Measurements from ENCODE around the gene NT5DC1.

NT5DC1 gene

DNA sequence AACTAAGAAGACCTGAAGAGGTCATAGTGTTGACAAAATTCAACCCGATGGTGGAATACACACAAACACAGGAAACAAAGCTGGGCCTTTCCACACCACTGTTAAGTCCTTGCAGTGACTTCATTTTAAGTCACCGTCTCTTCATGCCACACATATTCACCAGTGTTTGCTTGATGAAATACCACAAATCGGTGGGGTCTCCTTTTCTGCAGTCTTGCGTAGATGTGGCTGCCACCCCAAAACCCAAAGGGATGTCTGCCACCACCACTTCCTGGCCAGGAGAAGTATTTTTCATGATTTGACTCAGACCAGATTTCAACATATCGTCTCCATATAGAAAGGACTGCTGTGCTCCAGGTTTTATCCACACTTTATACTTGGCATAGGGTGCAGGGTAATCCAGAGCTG lies 36.3 kb downstream of the NT5DC1 start:
- no peak for DNase-seq (ENCODE audit: low read depth)

DNA sequence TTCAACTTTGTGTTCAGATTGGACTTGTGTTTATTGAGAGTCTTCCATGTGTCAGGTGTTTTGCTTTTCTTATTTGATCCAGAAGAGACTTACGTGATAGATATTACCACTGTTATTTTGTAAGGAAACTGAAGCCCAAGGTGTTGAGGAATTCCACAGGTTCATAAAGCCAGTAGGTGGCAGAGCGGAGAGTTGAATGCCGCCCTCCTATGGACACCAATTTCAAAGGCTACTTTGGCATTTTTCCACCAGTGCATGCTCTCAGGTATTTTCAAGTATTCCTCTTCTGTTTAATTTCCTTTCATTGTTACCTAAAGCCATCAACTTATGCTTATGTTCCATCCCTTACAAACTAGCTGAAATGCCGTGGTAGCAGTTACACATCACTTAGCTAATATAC lies 39.3 kb downstream of the NT5DC1 start:
- DNase-seq (ENCODE audit: low read depth) = no peak

DNA sequence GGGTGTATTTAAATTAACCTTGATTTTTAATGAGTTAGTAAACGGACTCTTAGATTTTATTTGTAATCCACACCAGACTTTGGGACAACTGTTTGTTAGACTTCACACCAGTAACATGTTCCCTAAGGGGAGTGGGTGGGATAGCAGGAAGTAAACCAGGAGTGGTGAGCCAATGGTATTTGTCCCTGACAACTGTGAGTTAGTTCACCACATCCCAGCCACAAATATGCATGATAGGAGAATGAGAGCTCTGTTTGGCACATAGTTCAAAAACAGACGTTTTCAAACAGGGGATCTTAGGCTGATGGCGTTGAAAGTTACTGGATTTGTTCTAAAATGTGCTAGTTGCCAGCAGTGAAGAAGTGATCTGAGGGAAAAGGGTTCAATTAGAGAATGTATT lies 44.0 kb downstream of the NT5DC1 start:
- DNase-seq (ENCODE audit: low read depth) = no peak

DNA sequence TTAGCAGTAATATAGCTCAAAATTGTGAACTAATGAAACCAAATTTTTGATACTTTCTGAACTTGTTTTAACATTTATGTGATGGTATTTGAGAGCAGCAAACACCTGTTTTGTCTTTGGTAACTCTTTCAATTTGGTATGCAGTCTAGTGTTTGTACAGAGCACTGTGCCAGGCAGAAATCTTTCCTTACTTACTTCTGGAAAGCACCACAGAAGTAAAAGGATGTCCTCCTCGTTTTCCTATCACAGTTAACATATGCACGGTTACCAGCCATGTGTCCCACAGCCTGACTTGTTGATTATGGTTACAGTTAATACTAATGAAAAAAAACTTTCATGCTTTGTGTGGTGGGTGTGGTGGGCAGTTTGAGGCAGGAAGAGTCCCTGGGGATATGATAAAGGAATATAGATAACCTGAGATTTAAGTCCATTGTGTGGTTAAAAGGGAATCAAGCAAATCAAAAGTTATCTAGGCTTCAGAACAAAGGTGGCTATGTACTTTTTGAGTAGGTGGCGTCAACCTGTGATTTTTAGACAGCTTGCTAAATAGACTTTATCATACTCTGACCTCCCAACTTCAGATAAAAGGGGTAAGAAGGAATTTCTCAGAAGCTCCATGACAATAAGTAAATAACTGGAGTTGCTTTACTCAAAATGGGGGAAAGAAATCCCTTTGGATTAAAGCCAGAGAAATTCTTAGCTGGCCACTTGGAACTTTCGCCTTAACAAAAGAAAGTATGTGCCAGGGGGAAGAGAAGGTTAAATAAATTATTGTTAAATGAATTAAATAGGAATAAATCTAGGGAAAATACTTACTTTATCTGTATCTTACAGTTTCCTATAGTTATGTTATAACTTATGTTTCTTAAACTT lies 45.4 kb downstream of the NT5DC1 start:
- no peak for DNase-seq (ENCODE audit: low read depth)

DNA sequence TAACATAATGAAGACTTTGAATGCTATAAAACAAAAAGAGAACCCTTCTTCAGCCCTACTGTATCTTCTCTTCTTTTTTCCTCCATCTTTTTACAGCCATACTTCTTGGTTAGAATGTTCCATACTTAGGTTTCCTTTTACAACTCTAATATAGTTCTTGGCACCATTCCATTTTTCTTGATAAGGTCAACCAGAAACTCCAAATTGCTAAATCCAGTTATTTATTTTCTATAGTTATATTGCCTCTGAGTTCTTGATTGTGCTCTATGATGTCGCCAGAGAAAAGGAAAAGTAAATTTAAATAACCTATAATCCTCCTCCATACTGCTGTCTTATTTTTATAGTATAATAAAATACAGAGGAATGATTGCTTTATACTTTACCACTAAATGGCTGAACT lies 52.0 kb downstream of the NT5DC1 start:
- DNase-seq (ENCODE audit: low read depth) = no peak

DNA sequence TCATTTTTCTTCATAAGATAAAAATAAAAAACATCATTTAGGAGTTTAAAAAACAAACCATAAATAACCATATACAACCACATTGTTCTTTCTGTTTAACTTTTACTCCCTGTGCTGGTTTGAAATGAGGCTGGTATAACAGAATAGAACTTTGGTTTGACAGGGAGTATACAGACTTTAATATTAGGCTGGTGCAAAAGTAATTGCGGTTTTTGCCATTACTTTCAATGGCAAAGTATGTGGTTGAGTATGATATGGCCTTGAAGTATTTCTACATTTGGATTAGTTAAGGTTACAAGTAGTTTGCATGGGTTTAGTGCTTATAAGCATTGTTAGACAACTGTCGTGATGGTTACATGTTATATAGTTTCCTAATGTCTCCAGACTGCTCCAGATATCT lies 54.2 kb downstream of the NT5DC1 start:
- no peak for DNase-seq (ENCODE audit: low read depth)

GRCh38 chr6:116156405-116157326 lies 56.0 kb downstream of the NT5DC1 start:
- no peak for DNase-seq (ENCODE audit: low read depth)

DNA sequence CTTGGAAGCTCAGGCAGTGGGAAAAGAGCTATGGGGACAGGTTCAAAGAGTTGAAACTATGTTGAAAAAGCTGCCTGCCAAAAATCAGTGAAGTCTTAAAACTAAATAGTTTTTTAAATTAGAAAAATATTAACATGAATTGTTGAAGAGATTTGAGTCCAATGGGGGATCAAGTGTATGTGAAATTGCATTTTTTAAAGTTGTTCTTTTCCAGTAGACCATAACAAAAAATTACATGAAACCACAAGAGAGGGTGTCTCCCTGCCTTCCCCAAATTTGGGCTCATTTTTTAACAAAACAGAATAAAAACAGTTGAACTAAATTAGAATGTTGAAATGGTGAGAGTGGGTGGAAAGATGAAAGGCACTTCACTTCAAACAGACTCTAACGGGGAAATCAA lies 56.7 kb downstream of the NT5DC1 start:
- no peak for DNase-seq (ENCODE audit: low read depth)

DNA sequence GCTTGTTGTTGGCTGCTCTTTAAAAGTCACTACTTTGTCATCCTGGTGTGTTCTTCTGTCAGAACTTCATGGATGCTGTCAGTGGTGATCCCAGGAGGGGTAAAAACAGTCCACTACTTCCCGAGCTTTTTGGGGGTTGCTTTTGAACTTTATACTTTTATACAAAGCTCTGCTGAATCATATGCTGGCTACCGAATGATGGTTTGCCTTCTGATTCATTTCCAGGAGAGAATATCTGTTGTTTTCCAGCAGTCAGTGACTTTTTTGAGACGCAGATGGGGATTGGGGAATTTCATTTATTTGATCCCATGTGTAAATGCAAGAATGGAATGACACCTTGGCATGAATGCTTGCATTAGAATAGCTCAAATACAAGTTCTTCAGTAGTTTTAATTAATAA lies 58.0 kb downstream of the NT5DC1 start:
- no peak for DNase-seq (ENCODE audit: low read depth)

DNA sequence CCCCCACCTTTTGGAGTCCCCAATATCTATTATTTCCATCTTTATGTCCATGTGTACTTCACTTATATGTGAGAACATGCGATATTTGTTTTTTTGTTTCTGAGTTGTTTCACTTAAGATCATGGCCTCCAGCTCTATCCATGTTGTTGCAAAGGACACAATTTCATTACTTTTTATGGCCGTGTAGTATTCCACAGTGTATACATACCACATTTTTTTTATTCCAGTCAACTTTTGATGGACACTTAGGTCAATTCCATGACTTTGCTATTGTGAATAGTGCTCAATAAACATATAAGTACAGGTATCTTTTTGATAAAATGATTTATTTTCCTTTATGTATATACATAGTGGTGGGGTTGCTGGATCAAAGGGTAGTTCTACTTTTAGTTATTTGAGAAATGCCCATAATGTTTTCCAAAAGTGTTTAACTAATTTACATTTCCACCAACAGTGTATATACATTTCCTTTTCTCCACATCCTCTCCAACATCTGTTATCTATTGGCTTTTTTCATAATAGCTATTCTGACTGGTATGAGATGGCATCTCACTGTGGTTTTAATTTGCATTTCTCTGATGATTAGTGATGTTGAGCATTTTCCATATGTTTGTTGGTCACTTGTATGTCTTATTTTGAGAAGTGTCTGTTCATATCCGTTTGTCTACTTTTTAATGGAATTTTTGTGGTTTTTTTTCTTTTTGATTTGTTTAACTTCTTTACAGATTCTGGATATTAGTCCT lies 59.3 kb downstream of the NT5DC1 start:
- no peak for DNase-seq (ENCODE audit: low read depth)

DNA sequence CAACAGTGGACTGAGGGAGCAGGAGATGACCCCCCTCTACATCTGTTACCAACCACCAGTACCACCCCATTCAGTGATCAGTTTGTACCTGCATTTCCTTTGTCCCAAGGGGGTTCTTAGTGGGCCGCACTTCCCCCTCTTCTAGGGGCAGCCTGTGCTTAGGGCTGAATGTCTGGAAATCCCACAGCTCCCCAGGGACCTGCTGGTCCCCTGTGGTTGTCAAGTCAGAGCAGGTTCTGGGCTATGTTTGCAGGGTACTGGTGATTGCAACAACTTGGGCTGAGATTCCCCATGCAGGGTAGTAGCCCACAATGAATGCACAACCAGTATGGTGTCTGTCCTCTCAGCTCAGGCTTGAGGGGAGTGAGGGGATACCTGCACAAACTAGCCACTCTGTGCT lies 64.9 kb downstream of the NT5DC1 start:
- no peak for DNase-seq (ENCODE audit: low read depth)

DNA sequence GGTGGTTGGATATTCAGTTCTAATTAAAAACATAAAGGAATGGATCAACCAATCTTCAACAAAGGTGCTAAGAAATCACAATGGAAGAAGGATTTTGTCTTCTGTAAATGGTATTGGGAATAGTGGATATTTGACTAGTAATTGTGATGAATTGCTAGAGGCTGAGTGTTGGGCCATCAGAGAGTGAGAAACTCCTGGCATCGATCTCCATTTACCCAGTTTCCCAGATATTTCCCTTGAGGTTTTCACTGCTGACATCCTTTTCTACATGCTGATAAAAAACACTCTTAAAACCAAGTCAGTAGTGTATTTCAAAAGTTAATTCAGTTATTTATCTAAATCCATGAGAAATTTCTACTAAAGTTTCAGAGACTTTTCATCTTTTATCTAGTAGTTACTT lies 65.7 kb downstream of the NT5DC1 start:
- no peak for DNase-seq (ENCODE audit: low read depth)

GRCh38 chr6:116168148-116168547 lies 67.5 kb downstream of the NT5DC1 start:
- no peak for DNase-seq (ENCODE audit: low read depth)

DNA sequence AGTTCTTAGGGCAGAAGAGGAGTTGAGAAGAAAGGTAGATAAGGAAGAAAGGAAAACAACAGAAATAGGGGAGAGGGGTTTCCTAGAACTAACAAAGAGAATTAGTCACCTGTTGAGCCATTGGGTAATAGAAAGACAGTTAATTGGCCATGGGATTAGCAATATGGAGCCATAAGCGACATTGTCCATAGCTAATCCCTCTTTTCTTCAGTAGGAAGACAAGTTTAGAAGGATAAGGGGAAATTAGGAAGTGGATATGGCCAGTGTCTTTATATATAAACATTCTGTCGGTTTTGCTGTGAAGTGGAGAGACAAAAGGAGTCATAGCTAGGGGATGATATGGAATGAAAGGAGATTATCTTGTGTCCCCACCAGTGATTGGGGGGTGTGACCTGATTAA lies 69.2 kb downstream of the NT5DC1 start:
- no peak for DNase-seq (ENCODE audit: low read depth)

- no peak for DNase-seq (ENCODE audit: low read depth)
Observed at GRCh38 chr6:116170358-116171057, 69.9 kb downstream of the NT5DC1 start.

- no peak for DNase-seq (ENCODE audit: low read depth)
Observed at GRCh38 chr6:116173928-116174327, 73.3 kb downstream of the NT5DC1 start.

GRCh38 chr6:116175344-116175743 lies 74.7 kb downstream of the NT5DC1 start:
- DNase-seq (ENCODE audit: low read depth) = no peak

GRCh38 chr6:116176596-116176995 lies 75.9 kb downstream of the NT5DC1 start:
- DNase-seq (ENCODE audit: low read depth) = no peak

- no peak for DNase-seq (ENCODE audit: low read depth)
Observed at GRCh38 chr6:116180375-116180774, 79.7 kb downstream of the NT5DC1 start.

DNA sequence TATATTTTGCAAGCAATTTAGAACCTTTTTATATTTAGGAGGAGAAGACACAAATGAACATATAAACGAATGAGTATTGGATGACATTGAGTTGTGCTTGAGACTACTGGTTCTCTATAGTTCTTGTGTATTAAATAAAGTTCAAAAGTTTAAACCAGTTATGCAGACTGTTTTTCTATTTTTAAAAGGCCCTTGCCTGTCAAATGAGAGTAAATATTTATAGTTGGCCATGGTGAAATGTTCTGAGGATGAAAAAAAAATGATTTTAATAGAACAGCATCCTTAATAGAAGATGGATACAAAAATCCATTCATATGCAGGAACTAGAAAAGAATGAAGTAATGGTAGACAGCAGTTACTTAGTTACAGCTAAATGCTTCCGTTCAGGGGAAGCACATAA lies 88.8 kb downstream of the NT5DC1 start:
- no peak for DNase-seq (ENCODE audit: low read depth)

GRCh38 chr6:116190550-116190949 lies 89.9 kb downstream of the NT5DC1 start:
- no peak for DNase-seq (ENCODE audit: low read depth)

DNA sequence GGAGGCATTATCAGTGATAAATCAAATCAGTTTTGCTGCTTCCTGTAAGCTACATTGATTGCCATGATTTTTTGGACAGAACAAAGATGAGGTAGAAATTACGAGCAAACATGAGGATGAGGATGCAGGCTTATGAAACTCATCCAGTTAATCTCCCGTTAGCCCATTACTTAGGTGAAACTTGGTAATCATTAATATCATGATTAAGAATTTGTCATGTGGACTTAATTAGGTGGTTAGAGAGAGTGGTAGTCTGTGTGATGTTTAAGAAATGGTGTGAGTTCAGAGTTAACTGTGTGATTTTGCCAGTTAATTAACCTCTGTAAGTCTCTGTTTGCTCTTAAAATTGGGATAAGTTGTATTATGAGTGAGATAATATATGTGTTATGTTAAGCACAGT lies 91.2 kb downstream of the NT5DC1 start:
- no peak for DNase-seq (ENCODE audit: low read depth)
